GM12891 (cell line): Measurements from ENCODE around the gene DHX34.

Source experiments
- POLR2A ChIP-seq: IDR thresholded peaks from 2 replicates; pipeline ENCODE4 v1.6.1; 2011; ENCODE audit warnings: low read depth, low read length, control low read depth
- POLR2AphosphoS5 ChIP-seq: IDR thresholded peaks from 2 replicates; pipeline ENCODE4 v1.6.1; 2011; ENCODE audit warnings: low read depth, low read length, control low read depth
- TAF1 ChIP-seq: IDR thresholded peaks from 2 replicates; pipeline ENCODE4 v1.6.1; 2011; ENCODE audit warnings: low read depth, low read length, control low read depth

- TF ChIP-seq POLR2AphosphoS5 = no peak
- no peak for TF ChIP-seq POLR2A
- TF ChIP-seq TAF1 = no peak
These were observed 58.3 kb downstream of the DHX34 start for GRCh38 chr19:47407417-47407774.
